GM20000 (cell line): Measurements from ENCODE around the gene ATG2B.

Source experiments
- DNase-seq: peaks from one replicate; pipeline ENCODE4 v3.0.0; 2012; ENCODE audit warnings: low spot score
- TF ChIP-seq, protein P1 (sequence below): IDR thresholded peaks from 2 replicates; pipeline ENCODE4 v1.5.1; 2012; ENCODE audit warnings: mild to moderate bottlenecking, control low read depth; ENCODE audit errors: extremely low read depth, missing control alignments

ATG2B gene

DNA sequence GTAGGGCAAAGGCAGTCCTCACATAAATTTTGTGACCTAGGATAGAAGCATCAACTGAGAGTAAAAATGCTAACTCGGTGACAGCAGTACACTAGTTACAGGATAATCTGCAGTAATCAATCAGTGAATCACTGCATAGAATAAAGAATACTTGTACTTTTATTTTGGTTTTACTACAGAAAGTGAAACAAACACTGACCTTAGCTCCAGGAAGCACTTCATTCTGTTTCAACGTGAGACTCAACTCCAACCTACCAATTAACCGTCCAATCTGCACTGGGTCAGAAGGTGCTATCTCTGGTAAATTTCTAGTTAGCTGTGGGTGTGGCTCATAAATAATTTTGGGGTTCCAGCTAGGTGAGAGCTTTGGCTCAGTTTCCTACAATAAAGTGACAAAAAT lies 21.8 kb downstream of the ATG2B start:
- no peak for DNase-seq
- TF ChIP-seq, protein P1, sequence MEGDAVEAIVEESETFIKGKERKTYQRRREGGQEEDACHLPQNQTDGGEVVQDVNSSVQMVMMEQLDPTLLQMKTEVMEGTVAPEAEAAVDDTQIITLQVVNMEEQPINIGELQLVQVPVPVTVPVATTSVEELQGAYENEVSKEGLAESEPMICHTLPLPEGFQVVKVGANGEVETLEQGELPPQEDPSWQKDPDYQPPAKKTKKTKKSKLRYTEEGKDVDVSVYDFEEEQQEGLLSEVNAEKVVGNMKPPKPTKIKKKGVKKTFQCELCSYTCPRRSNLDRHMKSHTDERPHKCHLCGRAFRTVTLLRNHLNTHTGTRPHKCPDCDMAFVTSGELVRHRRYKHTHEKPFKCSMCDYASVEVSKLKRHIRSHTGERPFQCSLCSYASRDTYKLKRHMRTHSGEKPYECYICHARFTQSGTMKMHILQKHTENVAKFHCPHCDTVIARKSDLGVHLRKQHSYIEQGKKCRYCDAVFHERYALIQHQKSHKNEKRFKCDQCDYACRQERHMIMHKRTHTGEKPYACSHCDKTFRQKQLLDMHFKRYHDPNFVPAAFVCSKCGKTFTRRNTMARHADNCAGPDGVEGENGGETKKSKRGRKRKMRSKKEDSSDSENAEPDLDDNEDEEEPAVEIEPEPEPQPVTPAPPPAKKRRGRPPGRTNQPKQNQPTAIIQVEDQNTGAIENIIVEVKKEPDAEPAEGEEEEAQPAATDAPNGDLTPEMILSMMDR, result no peak

DNA sequence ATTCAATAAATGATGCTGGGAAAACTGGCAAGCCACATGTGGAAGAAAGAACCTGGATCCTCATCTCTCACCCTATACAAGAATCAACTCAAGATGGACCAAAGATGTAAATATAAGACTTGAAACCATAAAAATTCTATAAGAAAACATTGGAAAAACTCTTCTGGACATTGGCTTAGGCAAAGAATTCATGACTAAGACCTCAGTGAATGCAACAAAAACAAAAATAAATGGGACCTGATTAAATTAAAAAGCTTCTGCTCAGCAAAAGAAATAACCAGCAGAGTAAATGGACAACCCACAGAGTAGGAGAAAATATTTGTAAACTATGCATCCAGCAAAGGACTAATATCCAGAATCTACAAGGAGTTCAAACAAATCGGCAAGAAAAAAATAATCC lies 24.6 kb downstream of the ATG2B start:
- TF ChIP-seq, protein P1, result no peak
- no peak for DNase-seq

DNA sequence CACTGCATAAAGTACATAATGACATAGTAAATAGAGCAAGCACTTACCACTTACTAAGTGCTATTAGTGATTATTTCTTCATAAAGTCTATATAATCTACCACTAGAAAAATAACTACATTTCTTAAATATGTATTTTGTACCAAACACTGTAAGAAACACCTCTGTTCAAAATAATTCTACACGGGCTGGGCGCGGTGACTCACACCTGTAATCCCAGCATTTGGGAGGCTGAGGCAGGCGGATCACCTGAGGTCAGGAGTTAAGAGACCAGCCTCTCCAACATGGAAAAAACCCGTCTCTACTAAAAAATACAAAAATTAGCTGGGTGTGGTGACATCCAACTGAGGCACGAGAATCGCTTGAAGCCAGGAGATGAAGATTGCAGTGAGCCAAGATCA lies 38.9 kb downstream of the ATG2B start:
- TF ChIP-seq, protein P1, result no peak
- DNase-seq, result no peak

DNA sequence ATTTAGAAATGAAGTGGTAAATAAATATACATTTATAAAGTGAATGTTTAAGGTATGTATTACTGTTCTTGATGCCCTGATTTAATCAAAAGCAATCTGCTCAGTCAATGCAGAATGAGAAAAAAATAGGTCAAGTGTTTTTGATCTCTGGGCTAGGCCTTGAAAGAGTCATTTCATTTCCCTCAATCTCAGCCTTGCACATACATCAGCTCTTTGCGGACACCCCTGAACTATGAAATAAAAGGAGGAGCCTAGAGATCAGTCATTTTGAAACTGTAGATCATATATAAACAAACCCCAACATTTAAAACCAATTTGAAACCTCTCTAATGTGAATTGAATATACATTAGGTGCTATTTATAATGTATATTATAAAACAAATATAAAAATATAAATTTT lies 42.5 kb downstream of the ATG2B start:
- TF ChIP-seq, protein P1, result no peak

DNA sequence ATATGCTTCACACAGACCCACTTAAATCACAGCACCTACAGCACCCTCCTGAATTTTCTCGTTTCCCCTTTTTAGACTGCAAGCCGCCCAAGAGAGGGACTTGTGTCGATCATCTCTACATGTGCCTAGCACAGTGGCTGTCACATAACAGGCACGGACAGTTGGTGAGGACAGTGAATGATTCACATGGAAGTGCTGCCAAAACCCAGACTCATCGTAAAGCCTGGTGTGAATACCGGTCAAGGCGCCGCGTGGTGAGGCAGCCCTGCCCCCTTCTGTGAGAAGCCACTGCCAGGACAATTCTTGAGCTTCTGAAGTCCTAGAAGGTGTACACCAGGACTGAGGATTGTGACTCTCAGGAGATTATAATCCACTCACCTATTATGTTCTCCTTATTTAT lies 44.3 kb downstream of the ATG2B start:
- DNase-seq, result no peak
- TF ChIP-seq, protein P1, result no peak

More for the DNA sequence above, 42.5 kb downstream of the ATG2B start:
- DNase-seq, result no peak

DNA sequence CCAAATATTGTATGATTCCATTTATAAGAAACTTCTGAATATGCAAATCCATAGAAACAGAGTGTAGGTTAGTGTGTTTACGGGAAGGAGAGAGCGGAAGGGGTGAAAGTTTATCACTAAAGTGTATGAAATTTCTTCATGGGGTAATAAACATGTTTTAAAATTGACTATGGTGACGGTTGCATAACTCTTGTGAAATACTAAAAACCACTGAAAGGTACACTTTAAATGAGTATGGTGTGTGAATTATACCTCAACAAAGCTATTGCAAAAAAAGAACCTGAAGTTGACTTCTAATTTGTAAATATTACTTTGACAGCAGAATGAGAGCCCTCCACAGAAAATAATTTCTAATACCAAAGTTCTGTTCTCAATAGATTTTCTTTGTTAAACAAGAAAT lies 47.1 kb downstream of the ATG2B start:
- DNase-seq, result no peak
- TF ChIP-seq, protein P1, result no peak

DNA sequence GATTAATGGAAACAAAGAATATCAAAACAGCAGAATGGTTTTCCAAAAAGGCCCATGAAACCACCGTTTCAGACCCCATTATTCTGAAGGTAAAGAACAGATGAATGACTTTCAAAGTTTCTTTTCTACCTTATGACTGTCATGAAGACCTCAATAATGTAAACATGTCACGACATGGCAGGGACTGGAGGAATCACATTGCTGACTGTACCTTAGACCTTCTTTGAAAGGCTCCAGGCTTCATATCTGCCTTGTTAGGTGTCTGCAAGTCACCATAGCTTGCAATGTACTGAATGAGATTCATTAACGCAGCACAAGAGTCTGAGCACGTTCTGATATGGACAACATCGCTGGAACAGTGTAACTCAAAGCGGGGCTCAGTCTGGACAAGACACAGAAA lies 52.2 kb downstream of the ATG2B start:
- DNase-seq, result no peak
- TF ChIP-seq, protein P1, result no peak
